ENCODE data around the gene PRAC2. TPM values are rescaled to one million over a fixed set of nuclear protein-coding genes. Genes with fewer than 3 reads are reported as not detected.

Gene PRAC2
- total RNA-seq, 5 donors from 2014 or later (not counting 1 experiment from before 2014, with no cell fraction given) = not detected

DNA sequence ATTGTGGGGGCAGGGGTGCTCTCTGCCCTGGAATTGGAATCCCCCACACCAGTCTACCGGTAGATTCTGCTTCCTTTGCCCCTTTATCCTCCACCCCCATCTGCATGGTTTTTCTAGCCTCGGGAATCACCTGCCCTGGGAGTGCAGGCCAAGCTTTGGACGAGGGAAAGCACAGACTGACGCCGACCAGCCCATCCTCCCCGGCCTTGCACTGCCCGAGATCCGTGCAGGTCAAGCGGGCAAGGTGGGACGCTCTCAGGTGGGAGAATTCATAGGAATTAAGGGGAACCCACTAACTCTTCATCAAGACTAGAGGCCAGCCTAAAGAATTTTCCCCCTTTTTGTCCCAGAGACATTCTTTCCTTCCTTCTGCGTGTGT is 15.4 kb downstream of the PRAC2 start:
- Histone ChIP-seq H3K27me3 (replicated peaks in 1 of 2; ENCODE audit: control insufficient read depth in 2 of 2, extremely low read depth in 1 of 2, insufficient read depth in 2 of 2, low read length in 1 of 2) (peaks cover 14 to 91% of the 10 kb centered on the region in 2 experiments), H3K36me3 (ENCODE audit: control insufficient read depth in 2 of 2, extremely low read depth in 1 of 2, insufficient read depth in 1 of 2, low read length in 1 of 2) (no peaks in the 10 kb centered on the region), H3K27ac (ENCODE audit: low read length) (no peak overlapping the region), H3K4me3 (ENCODE audit: control insufficient read depth in 1 of 2, extremely low read depth in 1 of 2, low read length in 1 of 2) (no peak overlapping the region), H3K4me1 (ENCODE audit: control insufficient read depth in 1 of 2, extremely low read depth in 1 of 2, insufficient read depth in 2 of 2, low read length in 2 of 2) (peaks cover 0 to 22% of the 10 kb centered on the region in 2 experiments), H3K9me3 (no peaks in the 10 kb centered on the region)
- CTCF ChIA-PET = no interaction called here
- H3K36me3 Mint-ChIP-seq = no peaks in the 10 kb centered on the region
- no peak overlapping the region for H3K4me3 Mint-ChIP-seq
- no peak for DNase-seq
- POLR2A ChIA-PET = interaction anchor here in 1 of 2 donors (0.7 kb wide), 1 partner anchor 20 kb away, joined by 3 read pairs; no protein-coding TSS in a partner anchor
- peak overlapping the region in 1 of 2 donors; percentile 58 for H3K27ac Mint-ChIP-seq
- ATAC-seq (replicated peaks in 1 of 4) = no peak
- peaks cover 80 to 95% of the 10 kb centered on the region in 2 donors for H3K27me3 Mint-ChIP-seq
- WGBS (ENCODE audit: insufficient coverage) = 22% methylated on average over 7 of the region's 11 CpGs
- H3K4me1 Mint-ChIP-seq = peaks cover 17 to 19% (median 17%) of the 10 kb centered on the region in 3 donors
- H3K9me3 Mint-ChIP-seq = no peaks in the 10 kb centered on the region

DNA sequence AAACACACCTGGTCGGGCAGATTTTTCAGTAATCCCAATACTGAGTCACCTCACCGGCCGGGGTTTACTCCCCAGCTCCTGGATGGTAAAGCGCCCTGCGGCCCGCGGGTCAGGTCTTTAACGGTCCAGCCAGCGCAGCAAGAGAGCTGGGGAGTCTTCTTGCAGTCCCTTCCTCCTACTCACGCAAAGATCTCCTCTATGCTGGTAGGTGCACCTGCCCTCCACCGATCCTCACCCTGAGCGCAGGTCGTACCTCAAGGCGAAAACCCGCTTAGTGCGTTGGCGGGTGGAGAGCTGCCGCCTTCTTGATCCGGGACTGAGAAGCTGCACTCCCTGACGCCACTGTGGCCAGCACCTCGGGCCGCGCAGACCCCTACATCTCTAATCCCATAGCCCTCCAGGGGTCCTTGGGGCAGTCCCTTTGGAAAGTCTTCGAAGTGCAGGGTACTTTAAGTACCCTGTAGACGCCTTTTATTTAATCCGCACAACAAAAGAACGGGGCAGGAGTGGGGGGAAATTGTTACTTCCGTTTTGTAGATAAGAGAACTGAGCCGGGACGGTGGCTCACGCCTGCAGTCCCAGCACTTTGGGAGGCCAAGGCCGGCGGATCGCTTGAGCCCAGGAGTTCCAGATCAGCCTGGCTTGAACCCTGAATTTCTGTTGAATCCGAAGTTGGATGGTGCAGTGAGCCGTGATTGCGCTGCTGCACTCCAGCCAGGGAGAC is 16.0 kb downstream of the PRAC2 start:
- no peaks in the 10 kb centered on the region for H3K9me3 ChIP-seq
- CTCF ChIA-PET = no interaction called here
- peaks cover 80 to 95% of the 10 kb centered on the region in 2 donors for H3K27me3 Mint-ChIP-seq
- DNase-seq = no peak
- no peak overlapping the region for H3K27ac ChIP-seq (ENCODE audit: low read length)
- peak overlapping the region in 1 of 2 donors; percentile 58 for H3K27ac Mint-ChIP-seq
- peaks cover 11 to 13% (median 12%) of the 10 kb centered on the region in 3 donors for H3K4me1 Mint-ChIP-seq
- no peaks in the 10 kb centered on the region for H3K36me3 ChIP-seq (ENCODE audit: control insufficient read depth in 2 of 2, extremely low read depth in 1 of 2, insufficient read depth in 1 of 2, low read length in 1 of 2)
- no peaks in the 10 kb centered on the region for H3K9me3 Mint-ChIP-seq
- WGBS (ENCODE audit: insufficient coverage) = 6% methylated on average over 33 of the region's 37 CpGs
- peak overlapping the region in 2 of 3 donors; percentile 50 to 52 for H3K4me3 Mint-ChIP-seq
- H3K27me3 ChIP-seq (replicated peaks in 1 of 2; ENCODE audit: control insufficient read depth in 2 of 2, extremely low read depth in 1 of 2, insufficient read depth in 2 of 2, low read length in 1 of 2) = peaks cover 18 to 90% of the 10 kb centered on the region in 2 experiments
- POLR2A ChIA-PET = interaction anchor here in 1 of 2 donors (0.7 kb wide), 1 partner anchor 21 kb away, joined by 3 read pairs; no protein-coding TSS in a partner anchor
- peak overlapping the region in 1 of 2 donors; percentile 10 for H3K4me3 ChIP-seq (ENCODE audit: control insufficient read depth in 1 of 2, extremely low read depth in 1 of 2, low read length in 1 of 2)
- ATAC-seq (replicated peaks in 1 of 4) = peak in 3 of 4 experiments; percentile 24 to 42 (median 26)
- peaks cover 0 to 18% of the 10 kb centered on the region in 2 experiments for H3K4me1 ChIP-seq (ENCODE audit: control insufficient read depth in 1 of 2, extremely low read depth in 1 of 2, insufficient read depth in 2 of 2, low read length in 2 of 2)
- H3K36me3 Mint-ChIP-seq = no peaks in the 10 kb centered on the region

DNA sequence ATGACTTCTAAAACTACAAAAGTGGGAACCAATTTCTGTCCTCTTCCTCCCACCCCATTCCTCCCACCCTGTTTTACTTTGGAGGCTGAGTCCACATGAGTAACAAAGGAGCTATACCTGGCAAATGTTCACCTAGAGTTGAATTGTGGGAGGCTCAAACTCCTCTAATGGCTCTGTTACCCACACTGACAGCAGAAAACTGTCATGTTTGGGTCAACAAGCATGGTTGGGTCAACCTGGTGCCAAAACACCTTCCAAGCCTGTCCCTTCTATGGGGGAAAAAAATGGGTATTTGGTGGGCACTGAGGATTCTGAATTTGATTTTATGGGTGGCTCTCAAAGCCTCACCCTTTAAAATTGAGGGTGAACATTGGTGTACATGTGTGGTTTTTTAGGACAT is 17.6 kb downstream of the PRAC2 start:
- DNase-seq = no peak
- Mint-ChIP-seq H3K4me1 (peaks cover 8 to 11% (median 9%) of the 10 kb centered on the region in 3 donors), H3K27me3 (peaks cover 80 to 94% of the 10 kb centered on the region in 2 donors), H3K4me3 (no peak overlapping the region), H3K36me3 (no peaks in the 10 kb centered on the region), H3K27ac (no peak overlapping the region), H3K9me3 (no peaks in the 10 kb centered on the region)
- ChIA-PET POLR2A (interaction anchor here in 1 of 2 donors (0.6 kb wide), 2 partner anchors 194 to 538 kb away, joined by 3 to 6 read pairs; no protein-coding TSS in a partner anchor), CTCF (no interaction called here)
- Histone ChIP-seq H3K27ac (ENCODE audit: low read length) (no peak overlapping the region), H3K4me3 (ENCODE audit: control insufficient read depth in 1 of 2, extremely low read depth in 1 of 2, low read length in 1 of 2) (no peak overlapping the region), H3K4me1 (ENCODE audit: control insufficient read depth in 1 of 2, extremely low read depth in 1 of 2, insufficient read depth in 2 of 2, low read length in 2 of 2) (peaks cover 0 to 12% of the 10 kb centered on the region in 2 experiments), H3K27me3 (replicated peaks in 1 of 2; ENCODE audit: control insufficient read depth in 2 of 2, extremely low read depth in 1 of 2, insufficient read depth in 2 of 2, low read length in 1 of 2) (peaks cover 17 to 90% of the 10 kb centered on the region in 2 experiments), H3K36me3 (ENCODE audit: control insufficient read depth in 2 of 2, extremely low read depth in 1 of 2, insufficient read depth in 1 of 2, low read length in 1 of 2) (no peaks in the 10 kb centered on the region), H3K9me3 (no peaks in the 10 kb centered on the region)
- no peak for ATAC-seq (replicated peaks in 1 of 4)

- no peaks in the 10 kb centered on the region for H3K9me3 ChIP-seq
- Mint-ChIP-seq H3K9me3 (no peaks in the 10 kb centered on the region), H3K27ac (no peak overlapping the region), H3K27me3 (peaks cover 87 to 95% of the 10 kb centered on the region in 2 donors), H3K4me1 (peaks cover 0 to 10% (median 0%) of the 10 kb centered on the region in 3 donors), H3K4me3 (no peak overlapping the region), H3K36me3 (no peaks in the 10 kb centered on the region)
- no peaks in the 10 kb centered on the region for H3K36me3 ChIP-seq (ENCODE audit: control insufficient read depth in 2 of 2, extremely low read depth in 1 of 2, insufficient read depth in 1 of 2, low read length in 1 of 2)
- no peak overlapping the region for H3K4me3 ChIP-seq (ENCODE audit: control insufficient read depth in 1 of 2, extremely low read depth in 1 of 2, low read length in 1 of 2)
- H3K27ac ChIP-seq (ENCODE audit: low read length) = no peak overlapping the region
- ATAC-seq (replicated peaks in 1 of 4) (no peak), DNase-seq (no peak)
- peaks cover 0 to 15% of the 10 kb centered on the region in 2 experiments for H3K4me1 ChIP-seq (ENCODE audit: control insufficient read depth in 1 of 2, extremely low read depth in 1 of 2, insufficient read depth in 2 of 2, low read length in 2 of 2)
- H3K27me3 ChIP-seq (replicated peaks in 1 of 2; ENCODE audit: control insufficient read depth in 2 of 2, extremely low read depth in 1 of 2, insufficient read depth in 2 of 2, low read length in 1 of 2) = peaks cover 32 to 83% of the 10 kb centered on the region in 2 experiments
- ChIA-PET POLR2A (interaction anchor here in 1 of 2 donors (0.6 kb wide), 1 partner anchor 50 kb away, joined by 10 read pairs; no protein-coding TSS in a partner anchor), CTCF (interaction anchor here (0.6 to 1.2 kb wide), 3 partner anchors 14 to 45 kb away, joined by 3 to 4 read pairs (median 3); no protein-coding TSS in a partner anchor)
- WGBS (ENCODE audit: insufficient coverage) = 8% methylated on average over 4 of the region's 12 CpGs
Measured at GRCh38 chr17:48745381-48746275, 22.6 kb downstream of the PRAC2 start.

DNA sequence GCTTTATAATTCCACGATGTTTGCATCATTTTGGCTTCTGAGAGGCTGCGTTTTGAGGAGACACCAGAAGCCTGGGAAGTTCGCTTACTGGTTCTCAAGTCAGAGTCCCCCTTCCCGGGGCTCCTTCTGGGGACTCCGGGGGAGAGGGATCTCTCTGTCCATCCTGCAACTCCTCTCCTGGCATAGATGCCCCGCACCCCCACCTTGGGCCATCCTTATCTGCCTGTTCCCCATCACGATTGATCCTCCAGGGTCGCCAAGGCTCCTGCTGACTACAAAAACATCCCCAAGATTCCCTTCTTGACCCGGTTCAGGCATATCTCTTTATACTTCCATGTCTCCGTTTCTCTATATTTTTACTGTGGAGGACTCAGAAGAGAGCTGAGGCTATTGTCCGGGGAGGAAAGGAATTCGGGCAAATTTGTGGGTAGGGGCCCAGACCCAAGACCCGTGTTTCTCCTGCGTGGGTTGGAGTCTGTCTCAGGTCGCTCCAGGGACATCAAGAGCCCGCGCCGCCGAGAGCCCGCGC is 24.0 kb downstream of the PRAC2 start:
- Mint-ChIP-seq H3K4me3 (no peak overlapping the region), H3K27ac (no peak overlapping the region)
- CTCF ChIA-PET = no interaction called here

More for the DNA sequence above, 24.0 kb downstream of the PRAC2 start:
- no peak overlapping the region for H3K4me3 ChIP-seq (ENCODE audit: control insufficient read depth in 1 of 2, extremely low read depth in 1 of 2, low read length in 1 of 2)
- peaks cover 0 to 15% of the 10 kb centered on the region in 2 experiments for H3K4me1 ChIP-seq (ENCODE audit: control insufficient read depth in 1 of 2, extremely low read depth in 1 of 2, insufficient read depth in 2 of 2, low read length in 2 of 2)
- H3K4me1 Mint-ChIP-seq = peaks cover 0 to 14% (median 0%) of the 10 kb centered on the region in 3 donors
- no peaks in the 10 kb centered on the region for H3K9me3 Mint-ChIP-seq
- ATAC-seq (replicated peaks in 1 of 4) (no peak), DNase-seq (no peak)
- WGBS (ENCODE audit: insufficient coverage) = 7% methylated on average over 12 of the region's 21 CpGs
- no peaks in the 10 kb centered on the region for H3K36me3 ChIP-seq (ENCODE audit: control insufficient read depth in 2 of 2, extremely low read depth in 1 of 2, insufficient read depth in 1 of 2, low read length in 1 of 2)
- POLR2A ChIA-PET = no interaction called here
- H3K36me3 Mint-ChIP-seq = no peaks in the 10 kb centered on the region
- peaks cover 41 to 81% of the 10 kb centered on the region in 2 experiments for H3K27me3 ChIP-seq (replicated peaks in 1 of 2; ENCODE audit: control insufficient read depth in 2 of 2, extremely low read depth in 1 of 2, insufficient read depth in 2 of 2, low read length in 1 of 2)
- peaks cover 85 to 94% of the 10 kb centered on the region in 2 donors for H3K27me3 Mint-ChIP-seq
- H3K9me3 ChIP-seq = no peaks in the 10 kb centered on the region
- H3K27ac ChIP-seq (ENCODE audit: low read length) = no peak overlapping the region

All from T-cell (primary cell).